GM18505 (cell line): ENCODE measurements around the gene LRRK2.
"Not testable (repeated sequence)": the region's sequence is repeated elsewhere in the genome, so short reads cannot be mapped to it uniquely, and the experiment has no call there.

Experiments
- ATAC-seq: cut with Tn5 transposase; IDR thresholded peaks from one replicate; pipeline ENCODE4 v1.9.1; 2021; ENCODE audit not compliant: unreplicated experiment
- POLR2A ChIP-seq: IDR thresholded peaks from 4 replicates; pipeline ENCODE4 v1.6.1; 2011; ENCODE audit warnings: borderline replicate concordance; ENCODE audit not compliant: insufficient read depth, insufficient read length; ENCODE audit errors: extremely low read depth

Gene LRRK2

GRCh38 chr12:40378691-40379090, 153.9 kb downstream of the LRRK2 start:
- no peak for TF ChIP-seq POLR2A
- no peak for ATAC-seq

GRCh38 chr12:40382217-40382616, 157.4 kb downstream of the LRRK2 start:
- TF ChIP-seq POLR2A: no peak
- no peak for ATAC-seq

GRCh38 chr12:40387279-40387678, 162.5 kb downstream of the LRRK2 start:
- not testable (repeated sequence) for ATAC-seq

GRCh38 chr12:40390980-40391379, 166.2 kb downstream of the LRRK2 start:
- TF ChIP-seq POLR2A: no peak
- ATAC-seq: no peak

- TF ChIP-seq POLR2A: no peak
- no peak for ATAC-seq
These were observed 168.2 kb downstream of the LRRK2 start for GRCh38 chr12:40393026-40393425.

GRCh38 chr12:40399656-40400055, 174.9 kb downstream of the LRRK2 start:
- ATAC-seq: no peak
- no peak for TF ChIP-seq POLR2A

GRCh38 chr12:40405419-40405818, 180.6 kb downstream of the LRRK2 start:
- no peak for ATAC-seq
- no peak for TF ChIP-seq POLR2A
